GM23338 (cell line): Measurements from ENCODE around the gene IKBIP. TPM values are rescaled to one million over a fixed set of nuclear protein-coding genes. Genes with fewer than 3 reads are reported as not detected.

Experiments
- ATAC-seq: fragments of 200-7000 bp; cut with Tn5 transposase; 3 replicates; pipeline ENCODE4 v1.9.1; 2020
- DNase-seq: peaks from one replicate; pipeline ENCODE4 v3.0.0-alpha.2; 2015; ENCODE audit warnings: low spot score
- H2AFZ ChIP-seq: fragments of 200-600 bp; sonication (generic); 2 replicates; pipeline ENCODE4 v1.8.0; 2016; ENCODE audit warnings: antibody characterized with exemption, mild to moderate bottlenecking, moderate library complexity
- H3F3A ChIP-seq: fragments of 200-600 bp; sonication (generic); replicated peaks from 2 replicates; pipeline ENCODE4 v1.8.0; 2017; ENCODE audit warnings: antibody characterized with exemption, mixed run types, low read depth
- H3K27ac ChIP-seq: fragments of 200-600 bp; sonication (generic); 2 replicates; pipeline ENCODE4 v1.6.1; 2016; ENCODE audit warnings: low read depth
- H3K27me3 ChIP-seq: fragments of 200-600 bp; sonication (generic); 2 replicates; pipeline ENCODE4 v1.8.0; 2016; ENCODE audit warnings: mild to moderate bottlenecking, mixed run types, moderate library complexity; ENCODE audit not compliant: insufficient read depth
- H3K36me3 ChIP-seq: fragments of 200-600 bp; sonication (generic); 2 replicates; pipeline ENCODE4 v1.8.0; 2016; ENCODE audit warnings: mild to moderate bottlenecking; ENCODE audit not compliant: insufficient read depth
- H3K4me1 ChIP-seq: fragments of 200-600 bp; sonication (generic); 2 replicates; pipeline ENCODE4 v1.8.0; 2016; ENCODE audit warnings: mild to moderate bottlenecking, moderate library complexity; ENCODE audit not compliant: insufficient read depth
- H3K4me2 ChIP-seq: fragments of 200-600 bp; sonication (generic); 2 replicates; pipeline ENCODE4 v1.7.1; 2017; ENCODE audit warnings: mixed run types
- H3K4me3 ChIP-seq: fragments of 200-600 bp; sonication (generic); 2 replicates; pipeline ENCODE4 v1.6.1; 2016; ENCODE audit warnings: mixed run types
- H3K79me2 ChIP-seq: fragments of 200-600 bp; sonication (generic); replicated peaks from 2 replicates; pipeline ENCODE4 v1.8.0; 2017; ENCODE audit warnings: mild to moderate bottlenecking; ENCODE audit not compliant: insufficient read depth
- H3K9me2 ChIP-seq: fragments of 200-600 bp; sonication (generic); 2 replicates; pipeline ENCODE4 v1.8.0; 2017; ENCODE audit not compliant: insufficient read depth
- H4K20me1 ChIP-seq: fragments of 200-600 bp; sonication (generic); replicated peaks from 2 replicates; pipeline ENCODE4 v1.8.0; 2017; ENCODE audit warnings: mild to moderate bottlenecking; ENCODE audit not compliant: insufficient read depth
- H3K27ac Mint-ChIP-seq: 2 replicates; pipeline ENCODE4 v1.8.0; 2020; ENCODE audit warnings: inconsistent platforms, mild to moderate bottlenecking, moderate library complexity, mixed read lengths
- H3K27me3 Mint-ChIP-seq: 3 replicates; pipeline ENCODE4 v1.8.0; 2022; ENCODE audit warnings: low read depth, mild to moderate bottlenecking, moderate library complexity, mixed read lengths, inconsistent platforms; ENCODE audit not compliant: insufficient read depth, poor library complexity
- H3K36me3 Mint-ChIP-seq: 3 replicates; pipeline ENCODE4 v1.8.0; 2021; ENCODE audit warnings: low read depth, mild to moderate bottlenecking, inconsistent platforms, moderate library complexity, mixed read lengths
- H3K4me1 Mint-ChIP-seq: 3 replicates; pipeline ENCODE4 v1.8.0; 2020; ENCODE audit warnings: mild to moderate bottlenecking, inconsistent platforms, mixed read lengths
- H3K4me3 Mint-ChIP-seq: 3 replicates; pipeline ENCODE4 v1.8.0; 2021; ENCODE audit warnings: moderate library complexity, mild to moderate bottlenecking, inconsistent platforms, mixed read lengths
- H3K9me3 Mint-ChIP-seq: 3 replicates; pipeline ENCODE4 v1.8.0; 2020; ENCODE audit warnings: moderate library complexity, mild to moderate bottlenecking, inconsistent platforms, mixed read lengths
- ETS1 ChIP-seq: IDR thresholded peaks from 2 replicates; pipeline ENCODE4 v1.6.1; 2016; ENCODE audit warnings: antibody characterized with exemption
- EZH2 ChIP-seq: fragments of 200-600 bp; sonication (generic); IDR thresholded peaks from one replicate; pipeline ENCODE4 v1.8.0; 2017; ENCODE audit warnings: antibody characterized with exemption, mild to moderate bottlenecking, low read depth; ENCODE audit not compliant: unreplicated experiment
- EZH2phosphoT487 ChIP-seq: fragments of 200-600 bp; sonication (generic); IDR thresholded peaks from one replicate; pipeline ENCODE4 v1.8.1; 2018; ENCODE audit warnings: antibody characterized with exemption; ENCODE audit not compliant: unreplicated experiment
- NANOG ChIP-seq: IDR thresholded peaks from 2 replicates; pipeline ENCODE4 v1.6.1; 2016; ENCODE audit warnings: antibody characterized with exemption, borderline replicate concordance
- STAT1 ChIP-seq: IDR thresholded peaks from one replicate; pipeline ENCODE4 v1.6.1; 2016; ENCODE audit warnings: antibody characterized with exemption; ENCODE audit not compliant: unreplicated experiment
- ZNF331 ChIP-seq: fragments of 250-450 bp; sonication (Bioruptor Pico); IDR thresholded peaks from 2 replicates; pipeline ENCODE4 v1.5.0; 2020; ENCODE audit warnings: low read depth, mild to moderate bottlenecking, moderate library complexity
- ZNF462 ChIP-seq: fragments of 250-450 bp; sonication (Bioruptor Pico); IDR thresholded peaks from 2 replicates; pipeline ENCODE4 v1.5.0; 2020; ENCODE audit warnings: mild to moderate bottlenecking, moderate library complexity
- polyA plus RNA-seq: library from polyadenylated mRNA; unstranded; fragments of >200 nt; fragmentation: Nextera tagmentation; extraction: Ambion mirVana; gene quantifications from 2 replicates; pipeline ENCODE4 v1.2.1, GENCODE V29; 2016
- total RNA-seq: library from RNA; depleted of rRNA; stranded (reverse); fragments of >200 nt; shearing (Covaris generic); gene quantifications from 2 replicates; pipeline ENCODE4 v1.2.3, GENCODE V29; 2014
- TF ChIP-seq, protein P1 (sequence below), 2 experiments: fragments of 200-600 bp in 1 of 2; sonication (generic) in 1 of 2; conservative IDR thresholded peaks; 2 replicates each; pipeline versions ENCODE4 v1.5.1 to v1.6.1; 2016 to 2017; ENCODE audit warnings: antibody characterized with exemption in 2 of 2, low read depth in 2 of 2, mild to moderate bottlenecking in 2 of 2, moderate library complexity in 1 of 2
- TF ChIP-seq, protein P2 (sequence below): IDR thresholded peaks from one replicate; pipeline ENCODE4 v1.6.1; 2018; ENCODE audit warnings: antibody characterized with exemption; ENCODE audit not compliant: unreplicated experiment

Gene IKBIP
- total and polyA plus RNA-seq, 2 experiments from 2014 or later, result 17.8 to 22.5 TPM

GRCh38 chr12:98660521-98660920 is 15.9 kb upstream of the IKBIP start:
- ATAC-seq (no peak), DNase-seq (no peak)
- Mint-ChIP-seq H3K27me3 (no peaks in the 10 kb centered on the region), H3K4me1 (no peaks in the 10 kb centered on the region), H3K36me3 (peaks cover 11% of the 10 kb centered on the region; the same call in 2 of the 3 replicates), H3K9me3 (no peaks in the 10 kb centered on the region), H3K27ac (no peak overlapping the region), H3K4me3 (no peak overlapping the region)
- Histone ChIP-seq H3K27me3 (no peaks in the 10 kb centered on the region), H3K4me1 (no peaks in the 10 kb centered on the region), H3K36me3 (peaks cover 11% of the 10 kb centered on the region), H3K79me2 (no peaks in the 10 kb centered on the region), H3F3A (no peaks in the 10 kb centered on the region), H2AFZ (no peak overlapping the region), H3K4me2 (no peak overlapping the region), H4K20me1 (no peaks in the 10 kb centered on the region), H3K4me3 (no peak overlapping the region), H3K9me2 (no peaks in the 10 kb centered on the region), H3K27ac (no peak overlapping the region)
- no peak for TF ChIP-seq ZNF462 (CRISPR knock-in tag)
- TF ChIP-seq ZNF331, result no peak
- TF ChIP-seq EZH2phosphoT487, result no peak
- TF ChIP-seq, protein P1, sequence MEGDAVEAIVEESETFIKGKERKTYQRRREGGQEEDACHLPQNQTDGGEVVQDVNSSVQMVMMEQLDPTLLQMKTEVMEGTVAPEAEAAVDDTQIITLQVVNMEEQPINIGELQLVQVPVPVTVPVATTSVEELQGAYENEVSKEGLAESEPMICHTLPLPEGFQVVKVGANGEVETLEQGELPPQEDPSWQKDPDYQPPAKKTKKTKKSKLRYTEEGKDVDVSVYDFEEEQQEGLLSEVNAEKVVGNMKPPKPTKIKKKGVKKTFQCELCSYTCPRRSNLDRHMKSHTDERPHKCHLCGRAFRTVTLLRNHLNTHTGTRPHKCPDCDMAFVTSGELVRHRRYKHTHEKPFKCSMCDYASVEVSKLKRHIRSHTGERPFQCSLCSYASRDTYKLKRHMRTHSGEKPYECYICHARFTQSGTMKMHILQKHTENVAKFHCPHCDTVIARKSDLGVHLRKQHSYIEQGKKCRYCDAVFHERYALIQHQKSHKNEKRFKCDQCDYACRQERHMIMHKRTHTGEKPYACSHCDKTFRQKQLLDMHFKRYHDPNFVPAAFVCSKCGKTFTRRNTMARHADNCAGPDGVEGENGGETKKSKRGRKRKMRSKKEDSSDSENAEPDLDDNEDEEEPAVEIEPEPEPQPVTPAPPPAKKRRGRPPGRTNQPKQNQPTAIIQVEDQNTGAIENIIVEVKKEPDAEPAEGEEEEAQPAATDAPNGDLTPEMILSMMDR (conservative IDR thresholded peaks at IDR 0.05; ENCODE audit: low read depth in 2 of 2), result no peak
- TF ChIP-seq EZH2, result no peak
- TF ChIP-seq NANOG, result no peak
- no peak for TF ChIP-seq ETS1
- no peak for TF ChIP-seq STAT1
- TF ChIP-seq, protein P2, sequence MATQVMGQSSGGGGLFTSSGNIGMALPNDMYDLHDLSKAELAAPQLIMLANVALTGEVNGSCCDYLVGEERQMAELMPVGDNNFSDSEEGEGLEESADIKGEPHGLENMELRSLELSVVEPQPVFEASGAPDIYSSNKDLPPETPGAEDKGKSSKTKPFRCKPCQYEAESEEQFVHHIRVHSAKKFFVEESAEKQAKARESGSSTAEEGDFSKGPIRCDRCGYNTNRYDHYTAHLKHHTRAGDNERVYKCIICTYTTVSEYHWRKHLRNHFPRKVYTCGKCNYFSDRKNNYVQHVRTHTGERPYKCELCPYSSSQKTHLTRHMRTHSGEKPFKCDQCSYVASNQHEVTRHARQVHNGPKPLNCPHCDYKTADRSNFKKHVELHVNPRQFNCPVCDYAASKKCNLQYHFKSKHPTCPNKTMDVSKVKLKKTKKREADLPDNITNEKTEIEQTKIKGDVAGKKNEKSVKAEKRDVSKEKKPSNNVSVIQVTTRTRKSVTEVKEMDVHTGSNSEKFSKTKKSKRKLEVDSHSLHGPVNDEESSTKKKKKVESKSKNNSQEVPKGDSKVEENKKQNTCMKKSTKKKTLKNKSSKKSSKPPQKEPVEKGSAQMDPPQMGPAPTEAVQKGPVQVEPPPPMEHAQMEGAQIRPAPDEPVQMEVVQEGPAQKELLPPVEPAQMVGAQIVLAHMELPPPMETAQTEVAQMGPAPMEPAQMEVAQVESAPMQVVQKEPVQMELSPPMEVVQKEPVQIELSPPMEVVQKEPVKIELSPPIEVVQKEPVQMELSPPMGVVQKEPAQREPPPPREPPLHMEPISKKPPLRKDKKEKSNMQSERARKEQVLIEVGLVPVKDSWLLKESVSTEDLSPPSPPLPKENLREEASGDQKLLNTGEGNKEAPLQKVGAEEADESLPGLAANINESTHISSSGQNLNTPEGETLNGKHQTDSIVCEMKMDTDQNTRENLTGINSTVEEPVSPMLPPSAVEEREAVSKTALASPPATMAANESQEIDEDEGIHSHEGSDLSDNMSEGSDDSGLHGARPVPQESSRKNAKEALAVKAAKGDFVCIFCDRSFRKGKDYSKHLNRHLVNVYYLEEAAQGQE, result no peak
